Endothelial cell of umbilical vein (primary cell): Measurements from ENCODE around the gene TMEM131. TPM values are rescaled to one million over a fixed set of nuclear protein-coding genes. Genes with fewer than 3 reads are reported as not detected.

ENCODE experiments used
- BruUV-seq: library from RNA; stranded (reverse); fragments of 400-500 nt; replicated peaks from 2 replicates; lab custom pipeline; 2021; lab: Mats Ljungman, UMichigan
- CTCF ChIA-PET: fragments of 300-600, 350-600 bp; sonication (Branson Sonifier 250); formaldehyde crosslinking; loops from one replicate; lab custom pipeline; 2021; ENCODE audit warnings: antibody characterized with exemption, inconsistent platforms; lab: Charles Lee
- POLR2A ChIA-PET: fragments of 300-600, 350-600 bp; sonication (Branson Sonifier 250); formaldehyde crosslinking; loops from one replicate; lab custom pipeline; 2021; ENCODE audit warnings: antibody characterized with exemption, inconsistent platforms; lab: Charles Lee
- DNase-seq: peaks from one replicate; pipeline ENCODE4 v3.0.0-alpha.2; 2011; ENCODE audit warnings: low read depth, low spot score
- FAIRE-seq: peaks from 2 replicates; lab custom pipeline; 2011; peaks lifted over from hg19 to GRCh38; lab: Jason Lieb, UNC
- H2AFZ ChIP-seq: 2 replicates; pipeline ENCODE4 v1.6.0; 2012; ENCODE audit warnings: low read depth, low read length, control low read depth, inconsistent platforms
- H3K27ac ChIP-seq: 2 replicates; pipeline ENCODE4 v1.5.1; 2011; ENCODE audit warnings: low read depth, mild to moderate bottlenecking, control low read depth, low read length, moderate library complexity; ENCODE audit not compliant: insufficient read depth
- H3K27me3 ChIP-seq, 2 experiments: 2 replicates each; pipeline versions ENCODE4 v1.6.0 to v1.6.1; 2011; ENCODE audit warnings: low read length in 2 of 2, mixed read lengths in 1 of 2; ENCODE audit not compliant: control insufficient read depth in 2 of 2, insufficient read depth in 2 of 2
- H3K36me3 ChIP-seq, 2 experiments: 2 replicates in 1 of 2; 3 replicates in 1 of 2; pipeline ENCODE4 v1.5.1; 2011; ENCODE audit warnings: low read length in 2 of 2, mild to moderate bottlenecking in 1 of 2, moderate library complexity in 1 of 2; ENCODE audit not compliant: control insufficient read depth in 2 of 2, insufficient read depth in 2 of 2; ENCODE audit errors: extremely low read depth in 1 of 2
- H3K4me1 ChIP-seq: 3 replicates; pipeline ENCODE4 v1.5.1; 2011; ENCODE audit warnings: mild to moderate bottlenecking, low read length; ENCODE audit not compliant: control insufficient read depth, insufficient read depth; ENCODE audit errors: extremely low read depth
- H3K4me2 ChIP-seq: 2 replicates; pipeline ENCODE4 v1.6.1; 2011; ENCODE audit warnings: low read length, control low read depth, mixed read lengths; ENCODE audit not compliant: insufficient read depth
- H3K4me3 ChIP-seq, 3 experiments: fragments of 200-600 bp in 1 of 3; sonication (generic), shearing (Covaris generic) in 1 of 3; replicated peaks in 1 of 3; 2 replicates each; pipeline ENCODE4 v1.5.1; 2011 to 2016; ENCODE audit warnings: control low read depth in 3 of 3, low read length in 3 of 3, mild to moderate bottlenecking in 2 of 3, inconsistent platforms in 1 of 3, low read depth in 1 of 3, moderate library complexity in 1 of 3; ENCODE audit not compliant: insufficient read depth in 1 of 3
- H3K79me2 ChIP-seq: 2 replicates; pipeline ENCODE4 v1.6.0; 2012; ENCODE audit warnings: low read length, inconsistent platforms; ENCODE audit not compliant: control insufficient read depth, insufficient read depth
- H3K9ac ChIP-seq: replicated peaks from 2 replicates; pipeline ENCODE3; 2011; ENCODE audit warnings: low read length, control low read depth; ENCODE audit not compliant: insufficient read depth; ENCODE audit errors: extremely low read depth
- H3K9me1 ChIP-seq: replicated peaks from 3 replicates; pipeline ENCODE4 v1.6.0; 2011; ENCODE audit warnings: mild to moderate bottlenecking, low read length; ENCODE audit not compliant: control insufficient read depth, insufficient read depth; ENCODE audit errors: extremely low read depth
- H3K9me3 ChIP-seq: replicated peaks from 2 replicates; pipeline ENCODE4 v1.5.1; 2012; ENCODE audit warnings: low read length, inconsistent platforms; ENCODE audit not compliant: control insufficient read depth, insufficient read depth
- H4K20me1 ChIP-seq: replicated peaks from 2 replicates; pipeline ENCODE3; 2011; ENCODE audit warnings: mild to moderate bottlenecking, low read length; ENCODE audit not compliant: control insufficient read depth, insufficient read depth; ENCODE audit errors: extremely low read depth
- EZH2 ChIP-seq: IDR thresholded peaks from 2 replicates; pipeline ENCODE4 v1.6.1; 2012; ENCODE audit warnings: borderline replicate concordance, low read depth, mild to moderate bottlenecking, moderate library complexity, low read length, inconsistent platforms; ENCODE audit not compliant: severe bottlenecking
- FOS ChIP-seq: IDR thresholded peaks from 2 replicates; pipeline ENCODE4 v1.6.1; 2011; ENCODE audit warnings: mild to moderate bottlenecking, low read length, moderate library complexity, borderline replicate concordance; ENCODE audit not compliant: insufficient read depth
- GATA2 ChIP-seq: IDR thresholded peaks from 2 replicates; pipeline ENCODE4 v1.7.0; 2011; ENCODE audit warnings: low read depth, mild to moderate bottlenecking, moderate library complexity, mixed read lengths, low read length; ENCODE audit not compliant: insufficient read length, insufficient read depth
- JUN ChIP-seq: IDR thresholded peaks from 2 replicates; pipeline ENCODE4 v1.6.1; 2011; ENCODE audit warnings: borderline replicate concordance, low read depth; ENCODE audit not compliant: insufficient read length, insufficient read depth
- MYC ChIP-seq: IDR thresholded peaks from one replicate; pipeline ENCODE4 v1.6.1; 2011; ENCODE audit warnings: mild to moderate bottlenecking, low read depth, low read length
- POLR2A ChIP-seq: IDR thresholded peaks from 2 replicates; pipeline ENCODE4 v1.6.1; 2012; ENCODE audit warnings: low read depth, mild to moderate bottlenecking, control low read depth, low read length
- POLR2AphosphoS5 ChIP-seq: IDR thresholded peaks from 2 replicates; pipeline ENCODE4 v1.6.1; 2012; ENCODE audit warnings: low read depth, mild to moderate bottlenecking, control low read depth, low read length, moderate library complexity; ENCODE audit not compliant: insufficient read depth
- dilution Hi-C: fragments of 300-500 bp; cut with MboI; formaldehyde crosslinking; loops from one replicate; pipeline ENCODE4 v1.15.0; 2019; ENCODE audit warnings: low sequenced_read_pairs; ENCODE audit not compliant: extremely low pct_ligation_motif_present
- intact Hi-C: fragments of 100-400 bp; cut with micrococcal nuclease; formaldehyde crosslinking; loops from one replicate; pipeline ENCODE4 v1.10.0; 2022
- polyA plus RNA-seq, 4 experiments: library from polyadenylated mRNA; depleted of rRNA in 3 of 4; stranded (reverse) in 3 of 4; unstranded in 1 of 4; fragments of >200 nt; gene quantifications; 2 replicates each; pipeline versions ENCODE4 v1.2.1 to v1.2.3, GENCODE V29; 2011 to 2012; ENCODE audit warnings: missing spikeins in 1 of 4
- total RNA-seq: library from RNA; stranded (reverse); gene quantifications from 2 replicates; pipeline ENCODE4 v1.2.3, GENCODE V29; 2021
- TF ChIP-seq, protein P1 (sequence below): IDR thresholded peaks from 2 replicates; pipeline ENCODE4 v1.6.1; 2011; ENCODE audit not compliant: insufficient read depth, insufficient read length
- TF ChIP-seq, protein P2 (sequence below), 2 donors: IDR thresholded peaks; 1 replicate in 1 of 2; 2 replicates in 1 of 2; pipeline ENCODE4 v1.5.1; 2011; ENCODE audit warnings: low read length in 2 of 2, mild to moderate bottlenecking in 2 of 2, moderate library complexity in 2 of 2, control low read depth in 1 of 2, inconsistent platforms in 1 of 2, low read depth in 1 of 2; ENCODE audit not compliant: insufficient read depth in 1 of 2; ENCODE audit errors: extremely low read depth in 1 of 2

The TMEM131 gene
- total and polyA plus RNA-seq, 2 donors (not counting 3 experiments of a cell fraction or from before 2014, with no cell fraction given), result 12.2 to 28.6 TPM

DNA sequence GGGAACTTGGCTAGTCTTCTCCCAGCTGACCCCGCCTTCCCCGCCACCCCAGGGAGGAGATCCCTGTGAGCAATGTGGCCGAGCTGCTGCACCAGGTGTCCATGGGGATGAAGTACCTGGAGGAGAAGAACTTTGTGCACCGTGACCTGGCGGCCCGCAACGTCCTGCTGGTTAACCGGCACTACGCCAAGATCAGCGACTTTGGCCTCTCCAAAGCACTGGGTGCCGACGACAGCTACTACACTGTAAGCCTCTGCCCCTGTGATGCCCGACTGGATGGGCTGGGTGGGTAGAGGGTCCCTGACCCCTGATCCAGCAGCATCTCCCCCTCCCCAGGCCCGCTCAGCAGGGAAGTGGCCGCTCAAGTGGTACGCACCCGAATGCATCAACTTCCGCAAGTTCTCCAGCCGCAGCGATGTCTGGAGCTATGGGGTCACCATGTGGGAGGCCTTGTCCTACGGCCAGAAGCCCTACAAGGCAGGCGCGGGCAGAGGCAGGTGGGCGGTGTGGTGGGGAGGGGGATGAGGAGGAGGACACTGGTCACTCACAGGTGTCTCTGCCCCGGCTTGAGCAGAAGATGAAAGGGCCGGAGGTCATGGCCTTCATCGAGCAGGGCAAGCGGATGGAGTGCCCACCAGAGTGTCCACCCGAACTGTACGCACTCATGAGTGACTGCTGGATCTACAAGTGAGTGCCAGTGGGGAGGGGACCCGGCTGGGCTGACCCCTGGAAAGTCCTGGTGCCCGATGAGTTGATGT, 258.1 kb downstream of the TMEM131 start:
- Histone ChIP-seq H3K79me2 (no peaks in the 10 kb centered on the region), H3K36me3 (no peaks in the 10 kb centered on the region), H3K4me1 (peaks cover 6% of the 10 kb centered on the region), H3K27me3 (no peaks in the 10 kb centered on the region), H3K9me1 (no peaks in the 10 kb centered on the region), H4K20me1 (no peaks in the 10 kb centered on the region), H3K4me3 (no peak overlapping the region), H3K27ac (no peak overlapping the region), H3K9ac (no peak overlapping the region), H2AFZ (no peak overlapping the region), H3K4me2 (no peak overlapping the region), H3K9me3 (no peaks in the 10 kb centered on the region)
- no peak for TF ChIP-seq MYC
- TF ChIP-seq, protein P1, sequence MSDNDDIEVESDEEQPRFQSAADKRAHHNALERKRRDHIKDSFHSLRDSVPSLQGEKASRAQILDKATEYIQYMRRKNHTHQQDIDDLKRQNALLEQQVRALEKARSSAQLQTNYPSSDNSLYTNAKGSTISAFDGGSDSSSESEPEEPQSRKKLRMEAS, result no peak
- DNase-seq, result no peak
- ChIA-PET POLR2A (no interaction called here), CTCF (no interaction called here)
- FAIRE-seq, result no peak
- dilution Hi-C loops (no loop called here), intact Hi-C loops (no loop called here)
- BruUV-seq, result no TSS peak

DNA sequence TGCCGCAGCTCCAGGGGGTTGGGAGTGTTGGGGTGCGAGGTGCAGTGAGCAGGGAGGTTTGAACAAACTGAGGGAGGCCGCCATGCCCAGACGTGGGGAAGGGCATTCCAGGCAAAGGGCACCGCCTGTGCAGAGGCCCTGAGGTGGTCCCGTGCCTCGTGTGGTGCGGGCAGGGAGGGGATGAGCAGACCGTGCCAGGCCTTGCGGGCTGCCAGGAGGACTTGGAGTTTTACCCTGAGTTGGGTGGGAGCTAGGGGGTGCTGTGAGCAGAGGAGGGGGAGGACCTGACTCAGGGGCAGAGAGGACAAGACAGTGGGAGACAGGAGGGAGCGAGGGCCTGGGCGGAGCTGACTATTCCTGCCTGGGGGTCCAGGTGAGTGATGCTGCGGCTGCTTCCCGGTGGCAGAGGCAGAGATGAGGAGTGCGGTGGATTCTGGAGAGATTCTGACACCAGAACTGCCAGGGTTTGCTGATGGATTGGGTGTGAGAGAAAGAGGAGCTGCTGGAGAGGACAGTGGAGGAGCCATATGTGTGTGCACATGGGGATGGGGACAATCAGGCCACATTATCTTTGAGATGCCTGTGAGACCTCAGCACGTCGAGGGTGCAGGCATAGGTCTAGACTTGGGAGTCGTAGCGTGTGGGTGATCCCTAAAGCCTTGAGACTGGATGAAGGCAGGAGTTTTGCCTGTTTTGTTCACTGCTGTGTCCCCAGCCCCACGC, 259.0 kb downstream of the TMEM131 start:
- DNase-seq (no peak), FAIRE-seq (no peak)
- Histone ChIP-seq H3K4me1 (no peaks in the 10 kb centered on the region), H3K9ac (no peak overlapping the region), H3K27me3 (no peaks in the 10 kb centered on the region), H3K36me3 (no peaks in the 10 kb centered on the region), H2AFZ (no peak overlapping the region), H4K20me1 (no peaks in the 10 kb centered on the region), H3K9me3 (no peaks in the 10 kb centered on the region), H3K27ac (no peak overlapping the region), H3K9me1 (no peaks in the 10 kb centered on the region), H3K4me2 (no peak overlapping the region), H3K79me2 (no peaks in the 10 kb centered on the region), H3K4me3 (no peak overlapping the region)
- dilution Hi-C loops, result no loop called here
- POLR2A ChIA-PET, result no interaction called here
- BruUV-seq, result no TSS peak
- CTCF ChIA-PET, result interaction anchor here (1.6 kb wide), 1 partner anchor 533 kb away, joined by 3 read pairs; no protein-coding TSS in a partner anchor
- intact Hi-C loops, result no loop called here
- no peak for TF ChIP-seq MYC
- TF ChIP-seq POLR2A, result no peak
- TF ChIP-seq POLR2AphosphoS5, result no peak
- no peak for TF ChIP-seq FOS
- TF ChIP-seq, protein P1, result no peak
- TF ChIP-seq EZH2, result no peak
- TF ChIP-seq GATA2, result no peak
- TF ChIP-seq, protein P2, sequence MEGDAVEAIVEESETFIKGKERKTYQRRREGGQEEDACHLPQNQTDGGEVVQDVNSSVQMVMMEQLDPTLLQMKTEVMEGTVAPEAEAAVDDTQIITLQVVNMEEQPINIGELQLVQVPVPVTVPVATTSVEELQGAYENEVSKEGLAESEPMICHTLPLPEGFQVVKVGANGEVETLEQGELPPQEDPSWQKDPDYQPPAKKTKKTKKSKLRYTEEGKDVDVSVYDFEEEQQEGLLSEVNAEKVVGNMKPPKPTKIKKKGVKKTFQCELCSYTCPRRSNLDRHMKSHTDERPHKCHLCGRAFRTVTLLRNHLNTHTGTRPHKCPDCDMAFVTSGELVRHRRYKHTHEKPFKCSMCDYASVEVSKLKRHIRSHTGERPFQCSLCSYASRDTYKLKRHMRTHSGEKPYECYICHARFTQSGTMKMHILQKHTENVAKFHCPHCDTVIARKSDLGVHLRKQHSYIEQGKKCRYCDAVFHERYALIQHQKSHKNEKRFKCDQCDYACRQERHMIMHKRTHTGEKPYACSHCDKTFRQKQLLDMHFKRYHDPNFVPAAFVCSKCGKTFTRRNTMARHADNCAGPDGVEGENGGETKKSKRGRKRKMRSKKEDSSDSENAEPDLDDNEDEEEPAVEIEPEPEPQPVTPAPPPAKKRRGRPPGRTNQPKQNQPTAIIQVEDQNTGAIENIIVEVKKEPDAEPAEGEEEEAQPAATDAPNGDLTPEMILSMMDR (IDR thresholded peaks at IDR 0.05; ENCODE audit: extremely low read depth in 1 of 2, insufficient read depth in 1 of 2, low read depth in 1 of 2, low read length in 2 of 2), result no peak
- TF ChIP-seq JUN, result no peak
